ENCODE results near the gene FLNB. TPM values are rescaled to one million over a fixed set of nuclear protein-coding genes. Genes with fewer than 3 reads are reported as not detected.

FLNB gene
- total and polyA plus RNA-seq, 9 of the 15 experiments (the other 6 are each of a cell fraction or from before 2014, with no cell fraction given): 9.4 to 48.1 (median 25.6) TPM

DNA sequence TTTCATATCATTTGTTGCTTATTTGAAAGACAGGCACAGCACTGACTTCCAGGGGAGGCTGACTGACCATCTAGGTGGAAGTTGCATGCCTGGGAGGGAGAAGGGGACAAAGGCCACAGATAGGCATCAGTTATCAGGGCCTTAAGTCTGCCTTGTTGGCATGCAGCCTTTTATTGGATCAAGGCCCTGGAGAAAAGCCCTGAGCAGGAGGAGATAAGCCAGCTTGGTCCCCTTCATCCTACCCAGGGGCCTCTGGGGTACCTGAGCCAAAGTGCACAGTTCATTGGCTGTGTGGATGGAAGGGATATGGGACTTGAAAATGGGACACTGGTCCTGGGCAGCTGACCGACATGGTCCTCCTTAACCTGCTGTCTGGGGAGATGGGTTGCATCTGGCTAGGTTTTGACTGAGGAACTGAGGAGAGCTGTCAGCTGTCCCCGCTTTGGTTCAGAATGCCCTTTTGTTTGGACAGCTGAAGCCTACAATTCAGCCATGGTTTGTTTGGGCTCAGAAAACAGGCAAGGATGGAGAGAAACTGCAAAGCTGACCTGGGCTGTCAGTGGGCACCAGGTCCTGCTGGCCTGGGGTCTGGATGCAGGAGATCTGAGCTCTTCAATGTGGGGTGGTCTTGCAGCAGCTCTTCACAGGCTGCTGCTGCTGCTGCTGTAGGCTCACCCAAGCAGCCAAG lies 60.0 kb downstream of the FLNB start:
- ATAC-seq (peak; percentile 41; the same call in 2 of the 3 replicates), DNase-seq (ENCODE audit: extremely low read depth in 1 of 4, low spot score in 3 of 4) (peak; percentile 23 to 39 (median 25)), FAIRE-seq (no peak)
- H3K4me1 ChIP-seq (replicated peaks in 1 of 2; ENCODE audit: control insufficient read depth in 2 of 2, insufficient read depth in 2 of 2, low read length in 2 of 2): peaks cover 14 to 16% of the 10 kb centered on the region in 2 experiments; a peak in 4 of 5 replicates
- peak overlapping the region in 1 of 2 experiments; percentile 71; a peak in 2 of 4 replicates for H3K9ac ChIP-seq (ENCODE audit: insufficient read depth in 1 of 2, low read depth in 2 of 2, low read length in 2 of 2)
- H3K9me1 ChIP-seq (ENCODE audit: control insufficient read depth, insufficient read depth, low read length): peaks cover 5% of the 10 kb centered on the region
- H3K79me2 ChIP-seq (ENCODE audit: control insufficient read depth, insufficient read depth, low read length): peaks cover 12% of the 10 kb centered on the region; the same call in 1 of the 3 replicates
- H3K36me3 ChIP-seq (ENCODE audit: control insufficient read depth, insufficient read depth, low read length): no peaks in the 10 kb centered on the region
- WGBS (ENCODE audit: insufficient coverage, low coverage, missing lambda C conversion rate): 67% methylated on average over 2 of the region's 2 CpGs
- no peak overlapping the region for H3K27ac ChIP-seq (ENCODE audit: extremely low read depth, low read depth, low read length)
- H3K27me3 ChIP-seq (ENCODE audit: control insufficient read depth in 2 of 2, insufficient read depth in 2 of 2, low read length in 2 of 2): no peaks in the 10 kb centered on the region
- H2AFZ ChIP-seq (ENCODE audit: low read depth, low read length): no peak overlapping the region
- POLR2A ChIA-PET: interaction anchor here (1.1 kb wide), 1 partner anchor 19 kb away, joined by 4 read pairs; no protein-coding TSS in a partner anchor
- BruUV-seq (replicated peaks): no TSS peak
- TF ChIP-seq HMG20B (CRISPR knock-in tag; IDR thresholded peaks at IDR 0.05): no peak
- peak; percentile 56 for TF ChIP-seq SOX6 (IDR thresholded peaks at IDR 0.05)
- no peak for TF ChIP-seq PCBP1 (IDR thresholded peaks at IDR 0.05; ENCODE audit: low read depth, low read length, poor library complexity, severe bottlenecking)
- TF ChIP-seq TCF3 (CRISPR knock-in tag; IDR thresholded peaks at IDR 0.05): peak; percentile 43
- no peak for TF ChIP-seq CHD4 (IDR thresholded peaks at IDR 0.05; ENCODE audit: insufficient read depth, insufficient replicate concordance, low read depth, low read length, poor library complexity, severe bottlenecking)
- peak; percentile 23; the same call in 1 of the 2 replicates for TF ChIP-seq TAL1 (IDR thresholded peaks at IDR 0.05)
- no peak for TF ChIP-seq ZNF324 (CRISPR knock-in tag; IDR thresholded peaks at IDR 0.05)
- TF ChIP-seq ARID1B (IDR thresholded peaks at IDR 0.05): peak; percentile 53; the same call in 1 of the 2 replicates
- peak; percentile 38 for TF ChIP-seq CBFA2T2 (conservative IDR thresholded peaks at IDR 0.05)
- peak; percentile 14; the same call in 1 of the 2 replicates for TF ChIP-seq CTBP1 (IDR thresholded peaks at IDR 0.05; ENCODE audit: borderline replicate concordance)
- TF ChIP-seq CBFA2T3 (IDR thresholded peaks at IDR 0.05): peak; percentile 67
- peak; percentile 63; the same call in 1 of the 2 replicates for TF ChIP-seq TEAD4 (IDR thresholded peaks at IDR 0.05; ENCODE audit: low read length)
- no peak for TF ChIP-seq TEAD4 (CRISPR knock-in tag; IDR thresholded peaks at IDR 0.05; ENCODE audit: borderline replicate concordance)
- TF ChIP-seq STAT5A (IDR thresholded peaks at IDR 0.05; ENCODE audit: borderline replicate concordance, low read length): no peak
- TF ChIP-seq ZNF239 (CRISPR knock-in tag; IDR thresholded peaks at IDR 0.05): peak; percentile 81
- TF ChIP-seq, protein P1, sequence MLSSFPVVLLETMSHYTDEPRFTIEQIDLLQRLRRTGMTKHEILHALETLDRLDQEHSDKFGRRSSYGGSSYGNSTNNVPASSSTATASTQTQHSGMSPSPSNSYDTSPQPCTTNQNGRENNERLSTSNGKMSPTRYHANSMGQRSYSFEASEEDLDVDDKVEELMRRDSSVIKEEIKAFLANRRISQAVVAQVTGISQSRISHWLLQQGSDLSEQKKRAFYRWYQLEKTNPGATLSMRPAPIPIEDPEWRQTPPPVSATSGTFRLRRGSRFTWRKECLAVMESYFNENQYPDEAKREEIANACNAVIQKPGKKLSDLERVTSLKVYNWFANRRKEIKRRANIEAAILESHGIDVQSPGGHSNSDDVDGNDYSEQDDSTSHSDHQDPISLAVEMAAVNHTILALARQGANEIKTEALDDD (IDR thresholded peaks at IDR 0.05): peak; percentile 58
- peak; percentile 51 for TF ChIP-seq NFIC (IDR thresholded peaks at IDR 0.05)
- peak in 1 of 2 experiments; percentile 49; a peak in 1 of 4 replicates for TF ChIP-seq RCOR1 (IDR thresholded peaks at IDR 0.05; ENCODE audit: borderline replicate concordance in 1 of 2, low read depth in 2 of 2, low read length in 2 of 2)
- TF ChIP-seq, protein P2, sequence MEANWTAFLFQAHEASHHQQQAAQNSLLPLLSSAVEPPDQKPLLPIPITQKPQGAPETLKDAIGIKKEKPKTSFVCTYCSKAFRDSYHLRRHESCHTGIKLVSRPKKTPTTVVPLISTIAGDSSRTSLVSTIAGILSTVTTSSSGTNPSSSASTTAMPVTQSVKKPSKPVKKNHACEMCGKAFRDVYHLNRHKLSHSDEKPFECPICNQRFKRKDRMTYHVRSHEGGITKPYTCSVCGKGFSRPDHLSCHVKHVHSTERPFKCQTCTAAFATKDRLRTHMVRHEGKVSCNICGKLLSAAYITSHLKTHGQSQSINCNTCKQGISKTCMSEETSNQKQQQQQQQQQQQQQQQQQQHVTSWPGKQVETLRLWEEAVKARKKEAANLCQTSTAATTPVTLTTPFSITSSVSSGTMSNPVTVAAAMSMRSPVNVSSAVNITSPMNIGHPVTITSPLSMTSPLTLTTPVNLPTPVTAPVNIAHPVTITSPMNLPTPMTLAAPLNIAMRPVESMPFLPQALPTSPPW (CRISPR knock-in tag; IDR thresholded peaks at IDR 0.05): 0 out of 2 replicates have a peak, but pooled peaks have one; percentile 11
- TF ChIP-seq ZNF224 (CRISPR knock-in tag; IDR thresholded peaks at IDR 0.05): no peak
- intact Hi-C loops (cut with micrococcal nuclease): no loop called here
- H3K4me2 ChIP-seq (ENCODE audit: insufficient read depth, low read length): no peak overlapping the region; the same call in 1 of the 2 replicates
- no peak overlapping the region for H3K4me3 ChIP-seq
- CTCF ChIA-PET (ENCODE audit: low intra/inter-chr PET ratio): no interaction called here
- H3K9me3 ChIP-seq (replicated peaks; ENCODE audit: control insufficient read depth, insufficient read depth, low read depth, low read length): no peaks in the 10 kb centered on the region
- in situ Hi-C loops (cut with MboI): no loop called here
- H4K20me1 ChIP-seq (replicated peaks; ENCODE audit: control insufficient read depth, insufficient read depth, low read length): peaks cover 4% of the 10 kb centered on the region; the same call in 1 of the 2 replicates

All from K562 (cell line).